GM18519 (cell line): Measurements from ENCODE around the gene CNGA4.
"Not testable (repeated sequence)": the region's sequence is repeated elsewhere in the genome, so short reads cannot be mapped to it uniquely, and the experiment has no call there.

Experiments
- ATAC-seq: cut with Tn5 transposase; IDR thresholded peaks from one replicate; pipeline ENCODE4 v1.9.1; 2021; ENCODE audit warnings: mild to moderate bottlenecking, moderate library complexity; ENCODE audit not compliant: unreplicated experiment, low FRiP score

CNGA4 gene

DNA sequence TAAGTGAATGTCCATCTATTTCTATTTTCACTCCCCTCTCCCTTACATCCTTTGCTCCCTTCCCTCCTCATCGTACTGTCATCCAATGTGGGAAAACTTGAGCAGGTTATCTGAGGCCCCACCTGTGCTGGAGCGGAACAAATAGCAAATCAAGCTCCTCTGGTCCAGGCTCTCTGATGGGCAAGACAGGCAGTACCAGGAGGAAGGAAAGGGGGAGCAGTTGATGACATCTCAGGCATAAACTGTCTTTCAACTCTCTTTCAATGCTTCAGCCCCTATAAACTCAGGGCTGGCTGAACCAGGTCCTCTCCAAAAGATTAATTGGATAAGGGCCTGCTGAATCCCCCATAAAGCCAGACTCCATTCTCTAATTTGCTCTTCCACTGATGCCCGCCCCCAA lies 19.3 kb downstream of the CNGA4 start:
- ATAC-seq, result no peak

DNA sequence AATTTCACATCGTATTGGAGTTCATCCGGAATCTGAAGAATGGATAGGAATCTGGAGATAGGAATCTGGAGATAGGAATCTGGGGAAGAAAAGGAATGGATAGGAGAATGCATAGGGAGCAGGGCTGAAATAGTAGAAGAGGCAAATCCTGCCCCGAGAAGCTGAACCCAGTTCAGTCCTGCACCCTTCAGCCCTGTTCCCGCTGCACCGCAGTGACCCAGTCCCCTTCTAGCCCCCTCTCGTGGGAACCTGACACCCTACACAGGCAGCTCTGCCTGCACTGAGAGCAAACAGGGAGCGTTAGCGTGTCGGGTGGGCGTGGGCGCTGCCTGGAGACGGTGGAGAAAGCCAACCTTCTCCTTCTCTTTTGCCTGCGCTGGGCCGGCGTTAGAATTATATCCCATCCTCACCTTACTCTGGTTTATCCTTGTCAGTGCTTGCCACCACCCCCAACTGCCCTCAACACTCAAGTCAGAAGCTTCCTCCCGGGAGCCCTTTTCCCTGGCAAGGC lies 19.7 kb downstream of the CNGA4 start:
- ATAC-seq, result no peak

DNA sequence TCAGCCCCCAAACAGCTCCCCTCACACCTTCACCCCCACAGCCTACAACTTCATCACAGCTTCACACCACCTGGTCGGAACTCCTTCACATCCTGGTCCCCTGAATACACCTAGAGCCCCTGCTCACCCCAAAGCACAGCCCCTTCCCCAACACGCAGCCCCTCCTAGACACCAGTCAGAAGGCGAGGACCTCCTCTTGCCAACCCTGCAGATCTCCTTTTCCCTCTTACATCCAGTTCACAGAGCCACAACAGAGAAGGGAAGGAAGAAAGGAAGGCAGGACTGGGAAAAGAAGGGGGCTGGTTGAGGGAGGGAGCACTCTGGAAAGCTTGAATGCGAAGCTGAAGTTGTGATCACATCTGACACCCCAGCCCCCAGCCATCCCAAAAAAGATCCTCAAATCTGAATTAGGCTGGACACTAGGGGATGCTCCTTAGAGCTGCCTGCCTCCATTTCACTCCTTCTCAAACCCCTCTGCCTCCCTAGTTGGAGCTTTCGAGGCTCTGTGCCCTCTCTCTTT lies 21.4 kb downstream of the CNGA4 start:
- no peak for ATAC-seq

DNA sequence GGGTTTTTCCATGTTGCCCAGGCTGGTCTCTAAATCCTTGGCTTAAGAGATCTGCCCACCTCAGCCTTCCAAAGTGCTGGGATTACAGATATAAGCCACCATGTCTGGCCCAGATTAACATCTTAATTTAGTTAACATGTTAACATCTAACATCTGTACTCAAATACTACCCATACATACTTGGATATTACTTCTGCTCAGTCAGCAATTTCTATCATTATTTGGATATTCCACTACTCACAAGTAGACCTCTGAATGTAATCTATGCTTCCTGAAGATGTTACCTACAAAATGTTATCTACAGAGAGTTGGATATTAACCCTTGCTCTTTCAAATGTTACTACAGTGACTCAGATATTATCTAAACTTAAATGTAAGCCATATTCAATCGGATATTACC lies 24.8 kb downstream of the CNGA4 start:
- no peak for ATAC-seq

DNA sequence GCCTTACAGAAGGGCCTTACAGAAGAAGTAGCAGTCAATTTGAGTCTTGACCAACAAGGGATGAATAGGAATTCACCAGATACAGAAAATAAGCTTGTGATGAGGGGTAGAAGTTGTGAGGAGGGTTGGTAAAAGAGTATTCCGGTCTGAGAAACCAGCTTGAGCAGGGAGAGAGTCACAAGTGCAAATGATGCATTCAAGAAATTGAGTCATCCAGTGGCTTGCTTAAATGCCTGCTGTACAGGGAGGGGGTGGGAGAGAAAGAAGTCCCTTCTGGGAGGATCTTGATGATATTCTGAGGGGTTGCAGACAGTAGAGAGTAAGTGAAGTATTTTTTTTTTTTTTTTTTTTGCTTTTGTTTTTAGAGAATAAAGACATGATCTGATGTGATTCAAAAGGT lies 29.9 kb downstream of the CNGA4 start:
- ATAC-seq, result no peak

DNA sequence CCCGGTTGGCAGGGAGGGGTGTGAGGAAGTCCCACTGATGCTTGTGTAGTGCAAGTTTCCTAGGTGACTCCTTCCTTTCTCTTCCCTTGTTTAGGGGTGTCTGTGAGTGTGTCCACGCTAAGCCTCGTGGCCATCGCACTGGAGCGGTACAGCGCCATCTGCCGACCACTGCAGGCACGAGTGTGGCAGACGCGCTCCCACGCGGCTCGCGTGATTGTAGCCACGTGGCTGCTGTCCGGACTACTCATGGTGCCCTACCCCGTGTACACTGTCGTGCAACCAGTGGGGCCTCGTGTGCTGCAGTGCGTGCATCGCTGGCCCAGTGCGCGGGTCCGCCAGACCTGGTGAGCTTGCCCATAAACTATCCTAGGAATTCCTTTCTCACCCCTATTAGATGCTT lies 31.1 kb downstream of the CNGA4 start:
- no peak for ATAC-seq

DNA sequence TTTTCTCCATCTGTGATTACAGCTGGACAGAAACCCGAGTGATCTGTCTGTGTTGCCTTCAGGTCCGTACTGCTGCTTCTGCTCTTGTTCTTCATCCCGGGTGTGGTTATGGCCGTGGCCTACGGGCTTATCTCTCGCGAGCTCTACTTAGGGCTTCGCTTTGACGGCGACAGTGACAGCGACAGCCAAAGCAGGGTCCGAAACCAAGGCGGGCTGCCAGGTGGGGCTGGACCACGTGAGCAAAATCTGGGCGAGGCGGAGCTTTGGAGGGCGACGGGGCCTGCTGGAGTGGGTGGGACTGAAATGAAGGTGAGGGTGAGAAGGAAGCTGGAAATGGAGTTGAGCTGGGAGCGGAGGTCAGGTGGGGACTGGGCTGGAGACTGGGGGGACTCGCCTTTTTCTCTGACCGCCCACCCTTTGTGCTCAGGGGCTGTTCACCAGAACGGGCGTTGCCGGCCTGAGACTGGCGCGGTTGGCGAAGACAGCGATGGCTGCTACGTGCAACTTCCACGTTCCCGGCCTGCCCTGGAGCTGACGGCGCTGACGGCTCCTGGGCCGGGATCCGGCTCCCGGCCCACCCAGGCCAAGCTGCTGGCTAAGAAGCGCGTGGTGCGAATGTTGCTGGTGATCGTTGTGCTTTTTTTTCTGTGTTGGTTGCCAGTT lies 31.8 kb downstream of the CNGA4 start:
- no peak for ATAC-seq

DNA sequence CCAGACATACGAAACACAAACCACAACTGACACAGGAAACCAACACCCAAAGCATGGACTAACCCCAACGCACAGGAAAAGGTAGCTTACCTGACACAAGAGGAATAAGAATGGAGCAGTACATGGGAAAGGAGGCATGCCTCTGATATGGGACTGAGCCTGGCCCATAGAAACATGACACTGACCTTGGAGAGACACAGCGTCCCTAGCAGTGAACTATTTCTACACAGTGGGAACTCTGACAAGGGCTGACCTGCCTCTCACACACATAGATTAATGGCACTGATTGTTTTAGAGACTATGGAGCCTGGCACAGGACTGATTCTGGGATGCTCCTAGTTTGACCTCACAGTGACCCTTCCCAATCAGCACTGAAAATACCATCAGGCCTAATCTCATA lies 32.7 kb downstream of the CNGA4 start:
- no peak for ATAC-seq

DNA sequence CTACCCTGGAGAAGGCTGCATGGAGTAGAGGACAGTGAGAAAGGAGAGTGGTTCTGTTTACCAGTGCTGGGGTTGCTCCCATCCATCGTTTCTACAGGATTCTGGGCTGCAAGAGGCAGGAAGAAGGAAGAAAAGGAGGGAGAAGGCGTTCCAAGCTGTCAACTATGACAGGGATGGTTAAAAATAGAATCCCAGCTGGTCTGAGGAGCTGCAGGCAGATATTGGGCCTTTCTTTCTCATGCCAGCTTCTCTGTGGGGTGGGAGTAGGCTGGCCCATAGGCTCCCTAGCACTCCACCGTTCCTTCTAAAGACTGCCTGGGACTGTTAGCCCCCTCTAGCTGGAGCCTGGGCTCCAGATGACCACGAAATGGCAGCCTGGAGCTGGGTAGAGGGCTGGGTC lies 34.3 kb downstream of the CNGA4 start:
- ATAC-seq, result no peak

DNA sequence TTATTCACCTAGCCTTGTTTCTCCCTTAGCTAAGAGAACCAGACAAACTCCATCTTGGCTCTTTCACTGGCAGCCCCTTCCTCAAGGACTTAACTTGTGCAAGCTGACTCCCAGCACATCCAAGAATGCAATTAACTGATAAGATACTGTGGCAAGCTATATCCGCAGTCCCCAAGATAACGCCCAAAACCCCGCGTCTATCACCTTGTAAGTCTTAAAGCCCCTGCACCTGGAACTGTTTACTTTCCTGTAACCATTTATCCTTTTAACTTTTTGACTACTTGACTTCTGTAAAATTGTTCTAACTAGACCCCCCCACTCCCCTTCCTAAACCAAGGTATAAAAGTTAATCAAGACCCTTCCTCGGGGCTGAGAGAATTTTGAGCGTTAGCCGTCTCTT lies 41.9 kb downstream of the CNGA4 start:
- ATAC-seq, result not testable (repeated sequence)

DNA sequence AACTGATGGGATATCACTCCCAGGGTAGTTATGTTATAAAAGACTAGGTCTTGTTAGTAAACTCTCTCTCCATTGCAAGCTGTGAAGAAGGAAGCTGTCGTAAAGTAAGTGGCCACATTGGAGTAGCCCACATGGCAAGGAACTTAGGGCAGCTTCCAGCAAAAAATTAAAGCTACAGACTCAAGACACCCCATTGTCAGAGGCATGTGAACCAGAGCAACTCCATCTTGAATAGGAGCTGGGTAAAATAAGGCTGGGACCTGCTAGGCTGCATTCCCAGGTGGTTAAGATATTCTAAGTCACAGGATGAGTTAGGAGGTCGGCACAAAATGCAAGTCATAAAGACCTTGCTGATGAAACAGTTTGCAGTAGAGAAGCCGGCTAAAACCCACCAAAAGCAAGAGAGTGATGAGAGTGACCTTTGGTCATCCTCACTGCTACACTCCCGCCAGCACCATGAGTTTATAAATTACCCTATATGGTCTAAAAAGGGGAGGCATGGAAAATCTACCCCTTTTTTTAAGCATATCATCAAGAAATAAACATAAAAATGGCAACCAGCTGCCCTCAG lies 44.6 kb downstream of the CNGA4 start:
- no peak for ATAC-seq

DNA sequence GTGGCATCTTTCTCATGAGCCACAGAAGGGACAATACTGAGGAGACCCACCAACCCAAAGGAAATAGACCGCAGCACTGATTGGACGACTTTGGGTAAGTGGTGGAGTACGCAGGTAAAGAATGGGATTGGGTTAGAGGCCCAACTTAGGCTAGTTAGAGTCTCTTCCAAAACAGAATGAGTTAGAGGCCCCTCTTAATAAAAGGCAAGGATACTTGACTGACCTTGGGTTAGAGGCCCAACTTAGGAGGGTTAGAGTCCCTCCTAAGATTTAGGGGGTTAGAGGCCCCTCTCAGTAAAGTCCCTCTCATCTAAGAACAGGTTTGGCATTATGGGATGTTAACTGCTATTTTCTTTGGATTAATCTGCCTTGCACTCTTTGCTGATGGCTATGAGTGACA lies 45.4 kb downstream of the CNGA4 start:
- no peak for ATAC-seq

DNA sequence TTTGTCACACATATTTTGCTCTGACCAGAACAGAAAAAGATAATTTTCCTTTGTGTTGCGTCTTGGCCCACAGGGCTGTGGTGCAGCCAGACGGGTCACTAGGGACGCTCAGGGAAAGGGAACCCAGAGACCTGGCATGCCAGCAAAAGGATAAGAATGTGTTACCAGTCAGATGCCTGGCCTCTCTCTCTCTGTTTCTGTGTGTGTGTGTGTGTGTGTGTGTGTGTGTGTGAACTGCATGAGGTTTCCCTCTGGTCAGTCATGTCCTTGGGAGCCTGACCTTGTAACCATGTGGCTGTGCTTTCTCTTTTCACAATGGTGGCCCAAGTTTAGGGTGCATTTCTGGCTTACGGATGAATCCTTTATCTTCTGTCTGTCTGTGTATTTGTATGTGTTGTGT lies 46.1 kb downstream of the CNGA4 start:
- no peak for ATAC-seq
